ENCODE measurements around the gene JCAD. TPM values are rescaled to one million over a fixed set of nuclear protein-coding genes. Genes with fewer than 3 reads are reported as not detected.

Gene JCAD
- total RNA-seq, 1 experiment from 2014 or later: 10.0 TPM

- intact Hi-C loops (cut with micrococcal nuclease; ENCODE audit: unreplicated experiment): loop anchor here (10.0 kb wide), 1 partner anchor 192 kb away; no protein-coding TSS in a partner anchor
- no peak overlapping the region for H3K27ac Mint-ChIP-seq (ENCODE audit: unreplicated experiment)
- no peak for TF ChIP-seq CTCF (IDR thresholded peaks at IDR 0.05; ENCODE audit: insufficient read depth in 1 of 2, low read depth in 1 of 2, low read length in 1 of 2, severe bottlenecking in 1 of 2, unreplicated experiment in 1 of 2)
- no peak overlapping the region for H3K4me3 ChIP-seq (ENCODE audit: low read depth, low read length)
- ChIA-PET CTCF (no interaction called here), POLR2A (no interaction called here)
- DNase-seq: no peak
- no peak overlapping the region for H3K4me3 Mint-ChIP-seq (ENCODE audit: unreplicated experiment)
- BruUV-seq (replicated peaks): no TSS peak
- H3K9me3 Mint-ChIP-seq (ENCODE audit: unreplicated experiment): no peaks in the 10 kb centered on the region
- peaks cover 4% of the 10 kb centered on the region; the same call in 1 of the 2 replicates for H3K4me1 ChIP-seq
- no peaks in the 10 kb centered on the region for H3K36me3 ChIP-seq (ENCODE audit: control insufficient read depth, insufficient read depth, low read length)
- H3K27me3 Mint-ChIP-seq (ENCODE audit: insufficient read depth, unreplicated experiment): no peaks in the 10 kb centered on the region
- no peaks in the 10 kb centered on the region for H3K36me3 Mint-ChIP-seq (ENCODE audit: insufficient read depth, unreplicated experiment)
- H3K27me3 ChIP-seq (replicated peaks; ENCODE audit: control insufficient read depth, insufficient read depth, low read length): no peaks in the 10 kb centered on the region
- peaks cover 2% of the 10 kb centered on the region for H3K4me1 Mint-ChIP-seq (ENCODE audit: low read depth, unreplicated experiment)
- no peaks in the 10 kb centered on the region for H3K9me3 ChIP-seq
These were observed 66.5 kb downstream of the JCAD start for GRCh38 chr10:29992914-29993313.

- no peak for DNase-seq
- no peak overlapping the region for H3K4me3 Mint-ChIP-seq (ENCODE audit: unreplicated experiment)
- Histone ChIP-seq H3K36me3 (ENCODE audit: control insufficient read depth, insufficient read depth, low read length) (no peaks in the 10 kb centered on the region), H3K9me3 (peaks cover 3% of the 10 kb centered on the region; the same call in 1 of the 2 replicates), H3K27me3 (replicated peaks; ENCODE audit: control insufficient read depth, insufficient read depth, low read length) (no peaks in the 10 kb centered on the region), H3K4me1 (peaks cover 3% of the 10 kb centered on the region; the same call in 1 of the 2 replicates), H3K4me3 (ENCODE audit: low read depth, low read length) (no peak overlapping the region)
- intact Hi-C loops (cut with micrococcal nuclease; ENCODE audit: unreplicated experiment): loop anchor here (10.0 kb wide), 1 partner anchor 193 kb away; no protein-coding TSS in a partner anchor
- H3K27me3 Mint-ChIP-seq (ENCODE audit: insufficient read depth, unreplicated experiment): no peaks in the 10 kb centered on the region
- ChIA-PET POLR2A (no interaction called here), CTCF (no interaction called here)
- H3K36me3 Mint-ChIP-seq (ENCODE audit: insufficient read depth, unreplicated experiment): no peaks in the 10 kb centered on the region
- H3K27ac Mint-ChIP-seq (ENCODE audit: unreplicated experiment): no peak overlapping the region
- no peaks in the 10 kb centered on the region for H3K9me3 Mint-ChIP-seq (ENCODE audit: unreplicated experiment)
- no peaks in the 10 kb centered on the region for H3K4me1 Mint-ChIP-seq (ENCODE audit: low read depth, unreplicated experiment)
- BruUV-seq (replicated peaks): no TSS peak
- no peak for TF ChIP-seq CTCF (IDR thresholded peaks at IDR 0.05; ENCODE audit: insufficient read depth in 1 of 2, low read depth in 1 of 2, low read length in 1 of 2, severe bottlenecking in 1 of 2, unreplicated experiment in 1 of 2)
These were observed 68.0 kb downstream of the JCAD start for GRCh38 chr10:29991382-29991781.

GRCh38 chr10:29987471-29987870 is 71.9 kb downstream of the JCAD start:
- DNase-seq: no peak
- H3K4me3 Mint-ChIP-seq (ENCODE audit: unreplicated experiment): no peak overlapping the region
- Histone ChIP-seq H3K27me3 (replicated peaks; ENCODE audit: control insufficient read depth, insufficient read depth, low read length) (no peaks in the 10 kb centered on the region), H3K4me3 (ENCODE audit: low read depth, low read length) (no peak overlapping the region), H3K36me3 (ENCODE audit: control insufficient read depth, insufficient read depth, low read length) (no peaks in the 10 kb centered on the region), H3K9me3 (peaks cover 16% of the 10 kb centered on the region; the same call in 1 of the 2 replicates), H3K4me1 (no peaks in the 10 kb centered on the region)
- ChIA-PET POLR2A (no interaction called here), CTCF (no interaction called here)
- H3K36me3 Mint-ChIP-seq (ENCODE audit: insufficient read depth, unreplicated experiment): no peaks in the 10 kb centered on the region
- no peaks in the 10 kb centered on the region for H3K27me3 Mint-ChIP-seq (ENCODE audit: insufficient read depth, unreplicated experiment)
- no TSS peak for BruUV-seq (replicated peaks)
- H3K27ac Mint-ChIP-seq (ENCODE audit: unreplicated experiment): no peak overlapping the region
- intact Hi-C loops (cut with micrococcal nuclease; ENCODE audit: unreplicated experiment): no loop called here
- H3K4me1 Mint-ChIP-seq (ENCODE audit: low read depth, unreplicated experiment): no peaks in the 10 kb centered on the region
- TF ChIP-seq CTCF (IDR thresholded peaks at IDR 0.05; ENCODE audit: insufficient read depth in 1 of 2, low read depth in 1 of 2, low read length in 1 of 2, severe bottlenecking in 1 of 2, unreplicated experiment in 1 of 2): no peak
- peaks cover 27% of the 10 kb centered on the region for H3K9me3 Mint-ChIP-seq (ENCODE audit: unreplicated experiment)
